Mesendoderm (in vitro differentiated cells): ENCODE measurements around the gene NPW.
"Not testable (repeated sequence)": the region's sequence is repeated elsewhere in the genome, so short reads cannot be mapped to it uniquely, and the experiment has no call there.

Experiments used
- DNase-seq: peaks from one replicate; pipeline ENCODE4 v3.0.0; 2013
- H2AK5ac ChIP-seq: 2 replicates; pipeline ENCODE4 v1.6.1; 2013; ENCODE audit warnings: low read length, inconsistent platforms
- H2BK120ac ChIP-seq: 2 replicates; pipeline ENCODE4 v1.6.1; 2013; ENCODE audit warnings: low read depth, mild to moderate bottlenecking, low read length, moderate library complexity, mixed read lengths
- H2BK15ac ChIP-seq: replicated peaks from 2 replicates; pipeline ENCODE4 v1.6.1; 2013; ENCODE audit warnings: low read depth, mild to moderate bottlenecking, moderate library complexity
- H2BK5ac ChIP-seq: 2 replicates; pipeline ENCODE4 v1.6.1; 2013; ENCODE audit warnings: low read length, inconsistent platforms
- H3K18ac ChIP-seq: 2 replicates; pipeline ENCODE4 v1.6.1; 2013; ENCODE audit warnings: mild to moderate bottlenecking, low read length, mixed read lengths
- H3K23ac ChIP-seq: one replicate; pipeline ENCODE4 v1.6.1; 2013; ENCODE audit warnings: low read length
- H3K27ac ChIP-seq: 2 replicates; pipeline ENCODE4 v1.5.1; 2013; ENCODE audit warnings: low read depth, mild to moderate bottlenecking, inconsistent platforms, low read length, moderate library complexity
- H3K27me3 ChIP-seq: 2 replicates; pipeline ENCODE4 v1.6.1; 2013; ENCODE audit warnings: low read length, control low read depth, mild to moderate bottlenecking, inconsistent platforms; ENCODE audit not compliant: insufficient read depth, poor library complexity
- H3K36me3 ChIP-seq: 2 replicates; pipeline ENCODE4 v1.6.1; 2013; ENCODE audit warnings: low read length, inconsistent platforms; ENCODE audit not compliant: control insufficient read depth, insufficient read depth
- H3K4ac ChIP-seq: one replicate; pipeline ENCODE4 v1.6.1; 2013; ENCODE audit warnings: low read depth, mild to moderate bottlenecking, low read length, moderate library complexity
- H3K4me1 ChIP-seq: 2 replicates; pipeline ENCODE4 v1.6.1; 2013; ENCODE audit warnings: low read depth, low read length, inconsistent platforms; ENCODE audit not compliant: control insufficient read depth
- H3K4me2 ChIP-seq: 2 replicates; pipeline ENCODE4 v1.6.1; 2013; ENCODE audit warnings: low read length
- H3K4me3 ChIP-seq: 2 replicates; pipeline ENCODE4 v1.5.1; 2013; ENCODE audit warnings: mild to moderate bottlenecking, low read length
- H3K56ac ChIP-seq: one replicate; pipeline ENCODE4 v1.6.1; 2013; ENCODE audit warnings: low read length
- H3K79me1 ChIP-seq: 2 replicates; pipeline ENCODE4 v1.6.1; 2013; ENCODE audit warnings: low read length, inconsistent platforms
- H3K79me2 ChIP-seq: 2 replicates; pipeline ENCODE4 v1.6.1; 2013; ENCODE audit warnings: mild to moderate bottlenecking, low read length; ENCODE audit not compliant: control insufficient read depth, insufficient read depth
- H3K9ac ChIP-seq: 2 replicates; pipeline ENCODE4 v1.6.1; 2013; ENCODE audit warnings: low read length, inconsistent platforms
- H4K5ac ChIP-seq: one replicate; pipeline ENCODE4 v1.6.1; 2013; ENCODE audit warnings: low read length
- H4K8ac ChIP-seq: one replicate; pipeline ENCODE4 v1.6.1; 2013; ENCODE audit warnings: low read depth, mild to moderate bottlenecking, control low read depth, low read length, moderate library complexity
- WGBS: extraction: QIAGEN DNeasy Blood & Tissue Kit; methylation state at CpG from one replicate; pipeline ENCODE4 v1.1.7; 2013; ENCODE audit warnings: low lambda C conversion rate, missing lambda C conversion rate; ENCODE audit not compliant: insufficient coverage; ENCODE audit errors: extremely low coverage; 5-methylcytosine and 5-hydroxymethylcytosine counted together

The NPW gene

GRCh38 chr16:2033909-2034695, 14.5 kb downstream of the NPW start:
- H3K18ac ChIP-seq, H3K27me3 ChIP-seq, H3K56ac ChIP-seq, H3K79me2 ChIP-seq, H3K27ac ChIP-seq, H2BK15ac ChIP-seq, DNase-seq, H2AK5ac ChIP-seq, H4K8ac ChIP-seq, H3K4me2 ChIP-seq, H2BK5ac ChIP-seq, H4K5ac ChIP-seq, H3K36me3 ChIP-seq, H3K9ac ChIP-seq, H3K4ac ChIP-seq, H3K23ac ChIP-seq, H3K79me1 ChIP-seq, H2BK120ac ChIP-seq, H3K4me1 ChIP-seq, H3K4me3 ChIP-seq: not testable (repeated sequence)
- no CpG with 5 or more reads among the region's 32 CpGs for WGBS

GRCh38 chr16:2034696-2035430, 15.3 kb downstream of the NPW start:
- Histone ChIP-seq H3K79me1 (no peaks in the 10 kb centered on the region), H3K4me3 (no peak overlapping the region), H4K8ac (no peak overlapping the region), H3K4me2 (no peak overlapping the region), H2BK5ac (no peak overlapping the region), H4K5ac (no peak overlapping the region), H3K4ac (no peak overlapping the region), H3K36me3 (no peaks in the 10 kb centered on the region), H3K9ac (no peak overlapping the region), H2BK120ac (no peak overlapping the region), H3K79me2 (no peaks in the 10 kb centered on the region), H3K27ac (no peak overlapping the region), H3K18ac (no peak overlapping the region), H3K4me1 (no peaks in the 10 kb centered on the region), H2AK5ac (no peak overlapping the region), H3K27me3 (no peaks in the 10 kb centered on the region), H3K23ac (no peak overlapping the region), H3K56ac (peak overlapping the region; percentile 25), H2BK15ac (no peak overlapping the region)
- DNase-seq: no peak
- no CpG with 5 or more reads among the region's 17 CpGs for WGBS

GRCh38 chr16:2035431-2036199, 16.0 kb downstream of the NPW start:
- H3K4ac ChIP-seq: no peak overlapping the region
- no peaks in the 10 kb centered on the region for H3K27me3 ChIP-seq
- no peaks in the 10 kb centered on the region for H3K36me3 ChIP-seq
- no peak overlapping the region for H2BK15ac ChIP-seq
- DNase-seq: no peak
- no CpG with 5 or more reads among the region's 34 CpGs for WGBS
- no peak overlapping the region for H2AK5ac ChIP-seq
- H3K18ac ChIP-seq: no peak overlapping the region
- H2BK5ac ChIP-seq: no peak overlapping the region
- H3K79me2 ChIP-seq: no peaks in the 10 kb centered on the region
- H3K9ac ChIP-seq: no peak overlapping the region
- H3K4me2 ChIP-seq: no peak overlapping the region
- H3K56ac ChIP-seq: peak overlapping the region; percentile 25
- no peak overlapping the region for H3K27ac ChIP-seq
- no peaks in the 10 kb centered on the region for H3K4me1 ChIP-seq
- no peaks in the 10 kb centered on the region for H3K79me1 ChIP-seq
- H4K5ac ChIP-seq: no peak overlapping the region
- no peak overlapping the region for H2BK120ac ChIP-seq
- H4K8ac ChIP-seq: no peak overlapping the region
- no peak overlapping the region for H3K4me3 ChIP-seq
- H3K23ac ChIP-seq: peak overlapping the region; percentile 66

- Histone ChIP-seq H3K56ac (no peak overlapping the region), H3K79me1 (no peaks in the 10 kb centered on the region), H3K9ac (no peak overlapping the region), H3K36me3 (no peaks in the 10 kb centered on the region), H4K5ac (no peak overlapping the region), H3K27me3 (no peaks in the 10 kb centered on the region), H2BK15ac (no peak overlapping the region), H3K23ac (peak overlapping the region; percentile 66), H2BK5ac (no peak overlapping the region), H3K4ac (no peak overlapping the region), H3K4me1 (no peaks in the 10 kb centered on the region), H3K4me3 (no peak overlapping the region), H3K18ac (no peak overlapping the region), H4K8ac (no peak overlapping the region), H3K79me2 (no peaks in the 10 kb centered on the region), H3K4me2 (no peak overlapping the region), H3K27ac (no peak overlapping the region), H2AK5ac (no peak overlapping the region), H2BK120ac (no peak overlapping the region)
- DNase-seq: no peak
- no CpG with 5 or more reads among the region's 47 CpGs for WGBS
Observed at GRCh38 chr16:2036200-2036966, 16.8 kb downstream of the NPW start.

- Histone ChIP-seq H3K4me2 (no peak overlapping the region), H2BK5ac (no peak overlapping the region), H3K4ac (no peak overlapping the region), H3K27ac (no peak overlapping the region), H3K79me1 (no peaks in the 10 kb centered on the region), H4K5ac (no peak overlapping the region), H3K18ac (no peak overlapping the region), H3K23ac (no peak overlapping the region), H2BK15ac (no peak overlapping the region), H3K4me3 (no peak overlapping the region), H3K36me3 (no peaks in the 10 kb centered on the region), H4K8ac (no peak overlapping the region), H3K56ac (no peak overlapping the region), H3K79me2 (no peaks in the 10 kb centered on the region), H2BK120ac (no peak overlapping the region), H3K4me1 (no peaks in the 10 kb centered on the region), H3K27me3 (no peaks in the 10 kb centered on the region), H2AK5ac (no peak overlapping the region), H3K9ac (no peak overlapping the region)
- no CpG with 5 or more reads among the region's 15 CpGs for WGBS
- no peak for DNase-seq
Observed at GRCh38 chr16:2037115-2037514, 17.5 kb downstream of the NPW start.
